ENCODE data around the gene MATCAP1. TPM values are rescaled to one million over a fixed set of nuclear protein-coding genes. Genes with fewer than 3 reads are reported as not detected.

Gene MATCAP1
- polyA plus RNA-seq, 1 donor (not counting 4 experiments of a cell fraction or from before 2014, with no cell fraction given), result 13.3 TPM

DNA sequence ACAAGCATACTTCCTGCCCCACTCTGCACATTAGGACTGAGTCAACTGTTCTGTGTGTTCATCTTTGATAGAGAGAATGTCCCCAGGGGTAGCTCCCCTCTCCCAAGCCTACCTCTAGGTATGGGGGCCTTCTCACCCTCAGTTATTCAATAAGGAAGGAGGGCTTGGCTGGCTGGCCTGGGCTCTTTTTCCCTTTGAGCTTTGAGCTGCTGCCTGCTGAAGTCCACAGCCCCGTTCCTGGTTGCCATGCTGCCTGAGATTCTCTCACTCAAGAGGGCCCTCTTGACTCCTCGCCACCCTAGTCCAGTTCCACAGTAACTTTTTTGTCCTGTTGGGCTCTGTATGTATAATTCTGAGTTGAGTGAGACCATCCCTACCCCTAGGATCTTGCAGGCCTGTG is 38.0 kb downstream of the MATCAP1 start:
- H4K20me1 ChIP-seq (ENCODE audit: control insufficient read depth, extremely low read depth, insufficient read depth, low read length), result no peaks in the 10 kb centered on the region
- peaks cover 12% of the 10 kb centered on the region for H3K4me1 ChIP-seq (ENCODE audit: control insufficient read depth, extremely low read depth, insufficient read depth, low read length)
- no peaks in the 10 kb centered on the region for H3K9me1 ChIP-seq (ENCODE audit: control insufficient read depth, extremely low read depth, insufficient read depth, low read length)
- DNase-seq (ENCODE audit: low read depth, low spot score) (no peak), FAIRE-seq (no peak)
- no peaks in the 10 kb centered on the region for H3K27me3 ChIP-seq (ENCODE audit: control insufficient read depth, extremely low read depth, insufficient read depth, low read length)
- dilution Hi-C loops (cut with MboI; ENCODE audit: extremely low pct_ligation_motif_present, low sequenced_read_pairs), result no loop called here
- no peak overlapping the region for H3K27ac ChIP-seq (ENCODE audit: control insufficient read depth, insufficient read depth, low read length)
- H3K79me2 ChIP-seq (ENCODE audit: control insufficient read depth, insufficient read depth, low read length), result no peaks in the 10 kb centered on the region
- no peak overlapping the region for H2AFZ ChIP-seq (ENCODE audit: control insufficient read depth, low read length)
- H3K36me3 ChIP-seq (ENCODE audit: control insufficient read depth in 2 of 2, extremely low read depth in 1 of 2, insufficient read depth in 2 of 2, low read length in 2 of 2), result peaks cover 42 to 59% of the 10 kb centered on the region in 2 experiments
- H3K4me3 ChIP-seq (ENCODE audit: control insufficient read depth in 2 of 3, extremely low read depth in 1 of 3, insufficient read depth in 2 of 3, low read depth in 1 of 3, low read length in 3 of 3), result no peak overlapping the region
- H3K9me3 ChIP-seq (ENCODE audit: control insufficient read depth, low read depth, low read length), result no peaks in the 10 kb centered on the region
- no peak overlapping the region for H3K4me2 ChIP-seq (ENCODE audit: control insufficient read depth, extremely low read depth, insufficient read depth, low read depth, low read length)
- H3K9ac ChIP-seq (ENCODE audit: control insufficient read depth, extremely low read depth, insufficient read depth, low read length), result no peak overlapping the region
- TF ChIP-seq, protein P1, sequence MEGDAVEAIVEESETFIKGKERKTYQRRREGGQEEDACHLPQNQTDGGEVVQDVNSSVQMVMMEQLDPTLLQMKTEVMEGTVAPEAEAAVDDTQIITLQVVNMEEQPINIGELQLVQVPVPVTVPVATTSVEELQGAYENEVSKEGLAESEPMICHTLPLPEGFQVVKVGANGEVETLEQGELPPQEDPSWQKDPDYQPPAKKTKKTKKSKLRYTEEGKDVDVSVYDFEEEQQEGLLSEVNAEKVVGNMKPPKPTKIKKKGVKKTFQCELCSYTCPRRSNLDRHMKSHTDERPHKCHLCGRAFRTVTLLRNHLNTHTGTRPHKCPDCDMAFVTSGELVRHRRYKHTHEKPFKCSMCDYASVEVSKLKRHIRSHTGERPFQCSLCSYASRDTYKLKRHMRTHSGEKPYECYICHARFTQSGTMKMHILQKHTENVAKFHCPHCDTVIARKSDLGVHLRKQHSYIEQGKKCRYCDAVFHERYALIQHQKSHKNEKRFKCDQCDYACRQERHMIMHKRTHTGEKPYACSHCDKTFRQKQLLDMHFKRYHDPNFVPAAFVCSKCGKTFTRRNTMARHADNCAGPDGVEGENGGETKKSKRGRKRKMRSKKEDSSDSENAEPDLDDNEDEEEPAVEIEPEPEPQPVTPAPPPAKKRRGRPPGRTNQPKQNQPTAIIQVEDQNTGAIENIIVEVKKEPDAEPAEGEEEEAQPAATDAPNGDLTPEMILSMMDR (optimal IDR thresholded peaks at IDR 0.05 in 1 of 3, IDR thresholded peaks at IDR 0.05 in 1 of 3, conservative IDR thresholded peaks at IDR 0.05 in 1 of 3; ENCODE audit: extremely low read depth in 1 of 3, insufficient read depth in 2 of 3, low read length in 3 of 3), result no peak

DNA sequence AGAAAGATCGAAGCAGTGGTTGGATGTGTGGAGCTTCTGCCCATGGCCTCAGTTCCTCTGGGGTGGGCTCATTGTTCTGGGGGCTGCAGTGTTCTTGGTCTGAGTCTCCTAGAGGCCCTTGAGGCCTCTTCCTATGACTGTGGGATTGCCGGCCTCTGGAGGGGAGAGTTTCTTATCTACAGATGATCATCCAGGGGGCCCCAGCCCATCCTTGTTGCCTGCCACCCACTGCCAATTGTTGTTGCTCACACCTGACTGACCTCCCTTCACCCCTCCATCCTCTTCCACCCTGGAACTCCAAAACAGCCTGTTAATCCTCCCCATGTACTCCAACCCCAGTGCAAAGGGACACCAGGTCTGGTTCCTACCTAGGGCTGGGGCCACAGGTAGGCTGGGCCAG is 38.8 kb downstream of the MATCAP1 start:
- no peak for FAIRE-seq
- Histone ChIP-seq H4K20me1 (ENCODE audit: control insufficient read depth, extremely low read depth, insufficient read depth, low read length) (no peaks in the 10 kb centered on the region), H3K36me3 (ENCODE audit: control insufficient read depth in 2 of 2, extremely low read depth in 1 of 2, insufficient read depth in 2 of 2, low read length in 2 of 2) (peaks cover 47 to 64% of the 10 kb centered on the region in 2 experiments), H3K9me1 (ENCODE audit: control insufficient read depth, extremely low read depth, insufficient read depth, low read length) (no peaks in the 10 kb centered on the region), H2AFZ (ENCODE audit: control insufficient read depth, low read length) (no peak overlapping the region), H3K27ac (ENCODE audit: control insufficient read depth, insufficient read depth, low read length) (no peak overlapping the region), H3K79me2 (ENCODE audit: control insufficient read depth, insufficient read depth, low read length) (no peaks in the 10 kb centered on the region), H3K4me2 (ENCODE audit: control insufficient read depth, extremely low read depth, insufficient read depth, low read depth, low read length) (no peak overlapping the region), H3K27me3 (ENCODE audit: control insufficient read depth, extremely low read depth, insufficient read depth, low read length) (no peaks in the 10 kb centered on the region), H3K9me3 (ENCODE audit: control insufficient read depth, low read depth, low read length) (no peaks in the 10 kb centered on the region), H3K4me1 (ENCODE audit: control insufficient read depth, extremely low read depth, insufficient read depth, low read length) (peaks cover 12% of the 10 kb centered on the region), H3K9ac (ENCODE audit: control insufficient read depth, extremely low read depth, insufficient read depth, low read length) (no peak overlapping the region), H3K4me3 (ENCODE audit: control insufficient read depth in 2 of 3, extremely low read depth in 1 of 3, insufficient read depth in 2 of 3, low read depth in 1 of 3, low read length in 3 of 3) (no peak overlapping the region)
- dilution Hi-C loops (cut with MboI; ENCODE audit: extremely low pct_ligation_motif_present, low sequenced_read_pairs), result no loop called here
- TF ChIP-seq, protein P1 (optimal IDR thresholded peaks at IDR 0.05 in 1 of 3, IDR thresholded peaks at IDR 0.05 in 1 of 3, conservative IDR thresholded peaks at IDR 0.05 in 1 of 3; ENCODE audit: extremely low read depth in 1 of 3, insufficient read depth in 2 of 3, low read length in 3 of 3), result no peak
- no peak for TF ChIP-seq EZH2 (IDR thresholded peaks at IDR 0.05; ENCODE audit: low read length)
- DNase-seq (ENCODE audit: low read depth, low spot score), result no peak
